ENCODE results near the gene FIBP.
"Not testable (repeated sequence)": the region's sequence is repeated elsewhere in the genome, so short reads cannot be mapped to it uniquely, and the experiment has no call there.

The FIBP gene

DNA sequence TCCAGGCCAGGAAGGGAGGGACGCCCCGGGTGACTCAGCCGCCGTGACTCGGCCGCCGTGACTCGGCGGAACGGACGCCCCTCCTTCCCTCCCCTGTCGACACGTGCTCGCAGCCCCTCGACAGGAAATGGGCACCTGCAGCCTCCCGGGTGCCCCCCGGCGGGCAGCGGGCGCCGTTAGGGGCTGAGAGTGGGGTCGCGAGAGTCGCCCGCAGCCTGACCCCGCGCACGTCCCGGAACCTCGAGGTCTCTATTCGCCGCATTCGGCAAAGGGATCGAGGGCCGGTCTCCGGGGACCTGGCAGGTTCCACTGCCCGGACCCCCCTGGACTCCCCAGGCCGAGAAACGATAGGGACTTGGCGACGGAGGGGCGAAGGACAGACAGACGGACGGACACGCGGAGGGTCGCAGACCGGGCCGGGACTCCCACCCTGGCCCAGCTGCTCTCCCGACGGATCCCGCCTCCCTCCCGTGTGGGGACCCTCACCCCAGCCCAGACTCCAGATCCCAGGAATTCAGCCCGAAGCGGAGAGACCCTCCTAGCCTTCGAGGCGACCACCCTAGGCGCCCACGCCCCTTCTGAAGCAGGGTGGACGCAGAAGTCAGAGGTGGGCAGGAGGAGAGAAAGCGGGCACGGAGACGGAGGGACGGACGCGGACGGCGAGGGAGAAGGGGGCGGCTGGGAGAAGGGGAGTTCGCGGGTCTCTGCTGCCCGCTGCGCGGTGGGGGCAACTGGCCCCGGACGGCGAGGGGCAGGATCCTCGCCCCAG is 11.3 kb upstream of the FIBP start:
- Histone ChIP-seq H3K4me3 (ENCODE audit: insufficient read depth, low read depth, low read length) (peak overlapping the region; percentile 34), H3K27me3 (ENCODE audit: control insufficient read depth, insufficient read depth, low read length, poor library complexity, severe bottlenecking) (peaks cover 80% of the 10 kb centered on the region), H3K9me3 (ENCODE audit: control insufficient read depth, low read length) (no peaks in the 10 kb centered on the region), H3K36me3 (ENCODE audit: control insufficient read depth, insufficient read depth, low read length) (no peaks in the 10 kb centered on the region), H3K27ac (ENCODE audit: insufficient read depth, low read depth, low read length, poor library complexity, severe bottlenecking) (no peak overlapping the region), H3K4me1 (ENCODE audit: control insufficient read depth, insufficient read depth, low read length) (peaks cover 5% of the 10 kb centered on the region)
- WGBS, 2 experiments, result 2 to 3% methylated on average over 78 of the region's 78 CpGs

DNA sequence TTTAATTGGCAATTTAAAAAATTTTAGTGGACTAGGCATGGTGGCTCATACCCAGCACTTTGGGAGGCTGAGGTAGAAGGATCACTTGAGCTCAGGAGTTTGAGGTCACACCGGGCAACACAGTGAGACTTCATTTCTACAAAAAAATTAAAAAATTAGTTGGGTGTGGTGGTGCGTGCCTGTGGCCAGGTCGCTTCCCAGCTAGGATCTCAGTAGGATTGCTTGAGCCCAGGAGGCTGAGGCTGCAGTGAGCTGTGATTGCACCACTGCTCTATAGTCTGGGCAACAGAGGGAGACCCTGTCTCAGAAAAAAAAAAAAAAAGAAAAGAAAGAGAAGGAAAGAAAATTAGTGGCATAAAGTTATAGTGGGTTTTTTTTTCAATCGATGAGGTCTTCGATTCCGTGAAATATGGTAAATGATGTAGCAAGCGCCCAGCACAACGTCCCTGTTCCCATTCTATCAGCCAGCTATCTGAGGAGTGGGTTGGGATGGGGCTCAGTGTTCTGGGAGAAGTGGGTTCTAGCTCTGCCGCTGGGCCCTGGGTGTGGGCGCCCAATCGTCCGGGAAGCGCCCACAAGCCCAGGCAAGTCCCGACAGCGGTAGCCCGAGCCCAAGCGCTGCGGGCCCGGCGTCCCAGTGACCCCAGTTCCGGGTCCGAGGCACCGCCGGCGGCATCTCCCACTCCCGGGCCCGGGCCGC is 10.5 kb upstream of the FIBP start:
- Histone ChIP-seq H3K4me1 (ENCODE audit: control insufficient read depth, insufficient read depth, low read length) (peaks cover 5% of the 10 kb centered on the region), H3K36me3 (ENCODE audit: control insufficient read depth, insufficient read depth, low read length) (no peaks in the 10 kb centered on the region), H3K4me3 (ENCODE audit: insufficient read depth, low read depth, low read length) (peak overlapping the region; percentile 34), H3K9me3 (ENCODE audit: control insufficient read depth, low read length) (no peaks in the 10 kb centered on the region), H3K27me3 (ENCODE audit: control insufficient read depth, insufficient read depth, low read length, poor library complexity, severe bottlenecking) (peaks cover 80% of the 10 kb centered on the region), H3K27ac (ENCODE audit: insufficient read depth, low read depth, low read length, poor library complexity, severe bottlenecking) (no peak overlapping the region)
- WGBS, 2 experiments, result 24% methylated on average over 28 of the region's 28 CpGs

DNA sequence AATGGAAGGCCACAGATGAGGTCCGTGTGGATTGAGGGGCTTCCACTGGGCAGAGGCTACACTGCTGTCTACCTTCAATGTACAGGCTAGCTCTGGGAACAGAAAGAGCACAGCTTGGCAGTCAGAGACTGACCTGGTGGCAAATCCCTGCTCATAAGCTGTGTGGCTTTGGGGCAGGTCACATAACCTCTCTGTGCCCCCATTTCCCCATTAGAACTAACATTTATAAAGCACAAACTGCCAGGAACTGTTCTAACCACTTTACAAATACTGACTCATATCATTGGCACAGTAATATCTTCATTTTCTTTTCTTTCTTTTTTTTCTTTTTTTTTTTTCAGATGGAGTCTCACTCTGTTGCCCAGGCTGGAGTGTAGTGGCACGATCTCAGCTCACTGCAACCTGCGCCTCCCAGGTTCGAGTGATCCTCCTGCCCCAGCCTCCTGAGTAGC is 8.8 kb upstream of the FIBP start:
- Histone ChIP-seq H3K27me3 (ENCODE audit: control insufficient read depth, insufficient read depth, low read length, poor library complexity, severe bottlenecking) (peaks cover 68% of the 10 kb centered on the region), H3K4me1 (ENCODE audit: control insufficient read depth, insufficient read depth, low read length) (peaks cover 5% of the 10 kb centered on the region), H3K4me3 (ENCODE audit: insufficient read depth, low read depth, low read length) (no peak overlapping the region), H3K36me3 (ENCODE audit: control insufficient read depth, insufficient read depth, low read length) (no peaks in the 10 kb centered on the region), H3K27ac (ENCODE audit: insufficient read depth, low read depth, low read length, poor library complexity, severe bottlenecking) (no peak overlapping the region), H3K9me3 (ENCODE audit: control insufficient read depth, low read length) (no peaks in the 10 kb centered on the region)
- 94 to 96% methylated on average over 4 of the region's 4 CpGs for WGBS, 2 experiments

DNA sequence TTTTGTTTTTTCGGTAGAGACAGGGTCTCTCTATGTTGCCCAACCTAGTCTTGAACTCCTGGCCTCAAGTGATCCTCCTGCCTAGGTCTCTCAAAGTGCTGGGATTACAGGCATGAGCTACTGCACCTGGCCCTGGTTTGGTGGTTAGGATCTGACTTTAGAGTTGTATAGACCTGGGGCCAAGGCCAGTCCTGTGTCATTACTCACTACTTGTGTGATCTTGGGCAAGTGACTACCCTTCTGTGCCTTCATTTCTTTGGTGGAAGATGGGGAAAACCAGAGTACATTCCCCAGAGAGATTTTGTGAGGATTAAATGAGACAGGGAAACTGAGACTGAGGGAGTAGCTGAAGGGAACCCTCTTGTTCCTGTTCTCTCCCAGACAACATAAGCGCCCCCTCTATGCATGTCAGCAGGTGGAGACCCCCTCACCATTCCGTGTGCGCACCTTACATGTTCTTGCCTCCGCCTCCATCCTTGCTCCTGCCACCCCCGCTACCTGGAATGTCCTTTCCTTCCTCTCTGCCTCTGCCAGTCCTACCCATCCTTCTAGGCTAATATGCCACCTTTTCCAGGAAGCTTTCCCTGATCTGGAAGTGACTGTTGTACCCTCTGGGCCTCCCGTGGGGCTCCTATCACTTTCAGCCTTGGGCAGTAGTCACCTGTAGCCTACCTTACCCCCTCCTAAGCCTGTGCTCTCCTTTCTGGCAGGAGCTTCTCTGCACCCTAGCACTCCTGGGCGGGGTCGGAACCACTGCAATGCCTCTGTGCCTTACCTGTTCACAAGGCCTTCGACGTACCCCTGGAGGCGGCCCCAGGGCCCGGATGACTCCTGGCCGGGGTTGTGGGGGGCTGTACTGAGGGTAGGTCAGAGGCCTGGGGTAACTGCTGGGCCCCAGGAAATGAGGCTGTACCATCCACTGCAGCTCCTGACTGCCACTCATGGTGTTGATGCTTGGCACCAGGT is 8.0 kb upstream of the FIBP start:
- Histone ChIP-seq H3K27ac (ENCODE audit: insufficient read depth, low read depth, low read length, poor library complexity, severe bottlenecking) (no peak overlapping the region), H3K4me1 (ENCODE audit: control insufficient read depth, insufficient read depth, low read length) (peaks cover 12% of the 10 kb centered on the region), H3K36me3 (ENCODE audit: control insufficient read depth, insufficient read depth, low read length) (no peaks in the 10 kb centered on the region), H3K27me3 (ENCODE audit: control insufficient read depth, insufficient read depth, low read length, poor library complexity, severe bottlenecking) (peaks cover 68% of the 10 kb centered on the region), H3K4me3 (ENCODE audit: insufficient read depth, low read depth, low read length) (no peak overlapping the region), H3K9me3 (ENCODE audit: control insufficient read depth, low read length) (no peaks in the 10 kb centered on the region)
- 92 to 93% methylated on average over 14 of the region's 14 CpGs for WGBS, 2 experiments

DNA sequence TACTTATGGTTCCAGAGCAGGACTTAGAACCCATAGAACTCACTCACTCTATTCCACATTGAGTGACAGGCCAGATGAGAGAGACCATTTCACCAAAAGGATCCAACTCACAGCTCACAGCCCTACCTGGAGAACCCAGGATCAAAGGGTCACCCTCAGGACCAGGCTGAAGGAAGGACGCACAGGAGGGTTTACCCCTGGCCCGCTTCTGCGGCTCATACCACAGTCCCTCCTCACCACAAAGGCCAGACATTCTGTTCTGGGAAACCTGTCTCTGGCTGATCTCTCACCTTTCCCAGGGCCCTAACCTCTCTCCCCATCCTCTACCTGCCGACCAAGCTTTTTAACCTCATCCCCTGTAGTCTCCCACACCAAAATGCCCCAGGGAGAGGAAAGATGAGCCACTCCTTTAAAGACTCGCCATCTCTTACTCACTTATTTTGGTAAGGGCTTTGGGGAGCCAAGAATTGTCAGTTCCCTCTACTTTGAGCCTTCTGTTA is 7.3 kb upstream of the FIBP start:
- H3K4me3 ChIP-seq (ENCODE audit: insufficient read depth, low read depth, low read length), result no peak overlapping the region
- no peaks in the 10 kb centered on the region for H3K36me3 ChIP-seq (ENCODE audit: control insufficient read depth, insufficient read depth, low read length)
- no peaks in the 10 kb centered on the region for H3K9me3 ChIP-seq (ENCODE audit: control insufficient read depth, low read length)
- no peak overlapping the region for H3K27ac ChIP-seq (ENCODE audit: insufficient read depth, low read depth, low read length, poor library complexity, severe bottlenecking)
- H3K4me1 ChIP-seq (ENCODE audit: control insufficient read depth, insufficient read depth, low read length), result peaks cover 12% of the 10 kb centered on the region
- WGBS, 2 experiments, result 88 to 93% methylated on average over 5 of the region's 5 CpGs
- peaks cover 64% of the 10 kb centered on the region for H3K27me3 ChIP-seq (ENCODE audit: control insufficient read depth, insufficient read depth, low read length, poor library complexity, severe bottlenecking)

DNA sequence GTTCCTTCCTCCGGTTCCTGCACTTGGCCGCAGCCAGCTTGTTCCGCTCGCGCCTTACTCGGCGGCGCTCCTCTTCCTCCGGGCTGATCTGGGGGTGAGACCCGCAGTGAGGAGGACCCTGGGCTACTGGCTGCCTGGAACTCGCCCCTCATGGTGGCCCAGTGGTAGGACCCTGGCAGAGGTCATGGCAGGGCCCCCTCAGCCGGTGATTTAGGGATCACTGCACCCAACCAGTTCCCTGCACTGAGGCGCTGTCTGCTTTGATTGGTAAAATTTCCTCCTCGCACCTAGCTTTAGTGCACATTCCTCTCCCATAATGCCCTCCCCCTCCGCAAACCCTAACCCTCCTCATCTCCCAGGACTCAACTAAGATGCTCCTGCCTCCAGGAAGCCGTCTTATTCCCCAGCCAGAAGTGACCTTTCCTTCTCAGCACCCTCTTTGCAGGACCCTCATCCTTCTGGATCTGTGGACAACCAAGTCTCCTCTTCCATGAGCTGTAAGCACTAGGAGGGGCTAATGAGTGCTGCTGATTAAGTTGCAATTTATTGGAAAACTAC is 5.8 kb upstream of the FIBP start:
- H3K27ac ChIP-seq (ENCODE audit: insufficient read depth, low read depth, low read length, poor library complexity, severe bottlenecking), result no peak overlapping the region
- no peaks in the 10 kb centered on the region for H3K9me3 ChIP-seq (ENCODE audit: control insufficient read depth, low read length)
- H3K36me3 ChIP-seq (ENCODE audit: control insufficient read depth, insufficient read depth, low read length), result no peaks in the 10 kb centered on the region
- H3K4me1 ChIP-seq (ENCODE audit: control insufficient read depth, insufficient read depth, low read length), result peaks cover 19% of the 10 kb centered on the region
- peaks cover 62% of the 10 kb centered on the region for H3K27me3 ChIP-seq (ENCODE audit: control insufficient read depth, insufficient read depth, low read length, poor library complexity, severe bottlenecking)
- no peak overlapping the region for H3K4me3 ChIP-seq (ENCODE audit: insufficient read depth, low read depth, low read length)
- WGBS, 2 experiments, result 95% methylated on average over 16 of the region's 16 CpGs

DNA sequence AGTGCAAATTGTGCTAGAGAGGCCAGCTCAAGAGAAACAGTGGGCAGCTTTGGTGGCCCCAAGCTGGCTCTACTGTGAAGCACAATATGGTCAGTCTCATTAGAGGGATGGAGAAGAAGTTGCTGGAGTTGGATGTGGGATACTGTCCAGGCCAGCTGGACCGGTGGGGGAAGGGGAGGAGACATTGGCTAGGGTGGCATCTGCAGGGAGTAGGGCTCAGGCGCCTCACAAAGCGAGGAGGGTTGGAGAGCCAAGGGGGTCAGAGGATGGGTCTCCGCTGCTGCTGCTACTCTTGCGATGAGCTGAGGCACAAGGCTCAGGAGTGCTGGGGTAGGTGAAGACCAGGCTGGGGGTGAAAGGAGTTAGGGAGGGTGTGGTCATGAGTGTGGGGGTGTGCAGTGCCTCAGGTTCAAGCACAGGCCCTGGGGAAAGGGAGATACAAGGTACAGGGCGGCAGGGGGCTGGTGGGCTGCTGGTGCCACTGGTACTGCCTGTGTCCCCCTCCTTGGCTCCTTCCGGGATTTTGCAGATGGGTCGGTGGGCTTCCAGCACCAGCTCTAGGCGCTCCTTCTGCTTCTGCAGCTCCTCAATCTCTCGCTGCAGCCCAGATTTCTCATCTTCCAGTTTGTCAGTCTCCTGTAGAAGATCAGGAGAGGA is 4.5 kb upstream of the FIBP start:
- Histone ChIP-seq H3K9me3 (ENCODE audit: control insufficient read depth, low read length) (no peaks in the 10 kb centered on the region), H3K36me3 (ENCODE audit: control insufficient read depth, insufficient read depth, low read length) (no peaks in the 10 kb centered on the region), H3K27me3 (ENCODE audit: control insufficient read depth, insufficient read depth, low read length, poor library complexity, severe bottlenecking) (peaks cover 53% of the 10 kb centered on the region), H3K4me1 (ENCODE audit: control insufficient read depth, insufficient read depth, low read length) (peaks cover 22% of the 10 kb centered on the region), H3K27ac (ENCODE audit: insufficient read depth, low read depth, low read length, poor library complexity, severe bottlenecking) (no peak overlapping the region), H3K4me3 (ENCODE audit: insufficient read depth, low read depth, low read length) (no peak overlapping the region)
- WGBS, 2 experiments, result 89 to 90% methylated on average over 10 of the region's 10 CpGs

DNA sequence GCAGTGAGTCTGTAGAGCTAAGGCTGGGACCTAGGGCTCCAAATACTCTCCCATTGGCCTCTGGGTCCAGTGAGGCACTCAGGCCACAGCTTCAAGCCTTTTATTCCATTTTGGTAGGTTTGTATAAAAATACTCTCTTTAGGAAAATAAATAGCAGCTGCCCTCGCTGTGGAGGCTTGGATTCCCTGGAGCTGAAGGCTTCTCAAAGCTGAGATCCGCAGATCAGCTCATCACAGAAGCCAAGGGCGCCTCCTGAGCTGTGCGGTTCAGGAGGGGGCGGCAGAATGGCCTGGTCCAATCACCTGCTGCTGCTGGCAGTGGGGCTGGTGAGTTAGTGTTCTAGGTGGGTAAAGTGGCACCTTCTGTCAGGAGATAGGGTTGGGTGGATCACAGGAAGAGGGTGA is 3.9 kb upstream of the FIBP start:
- not testable (repeated sequence) for H3K9me3 ChIP-seq (ENCODE audit: control insufficient read depth, low read length); H3K36me3 ChIP-seq (ENCODE audit: control insufficient read depth, insufficient read depth, low read length); H3K27ac ChIP-seq (ENCODE audit: insufficient read depth, low read depth, low read length, poor library complexity, severe bottlenecking)
- 83 to 86% methylated on average over 5 of the region's 5 CpGs for WGBS, 2 experiments
- Histone ChIP-seq H3K4me3 (ENCODE audit: insufficient read depth, low read depth, low read length) (peak overlapping the region; percentile 64), H3K27me3 (ENCODE audit: control insufficient read depth, insufficient read depth, low read length, poor library complexity, severe bottlenecking) (peaks cover 47% of the 10 kb centered on the region), H3K4me1 (ENCODE audit: control insufficient read depth, insufficient read depth, low read length) (peaks cover 28% of the 10 kb centered on the region)
